H1 (cell line): ENCODE results near the gene SH3PXD2A. TPM values are rescaled to one million over a fixed set of nuclear protein-coding genes. Genes with fewer than 3 reads are reported as not detected.

ENCODE experiments used
- CTCF ChIA-PET: fragments of 300-600 bp; sonication (Branson Sonifier 250); formaldehyde crosslinking; loops from one replicate; lab custom pipeline; 2021; ENCODE audit not compliant: partially characterized antibody; lab: Charles Lee
- POLR2A ChIA-PET: fragments of 300-600 bp; sonication (Branson Sonifier 250); formaldehyde crosslinking; loops from one replicate; lab custom pipeline; 2021; ENCODE audit warnings: inconsistent platforms; ENCODE audit not compliant: partially characterized antibody; lab: Charles Lee
- DNase-seq, 2 experiments: peaks; one replicate each; pipeline versions ENCODE4 v3.0.0 to v3.0.0-alpha.2; 2010 to 2022; ENCODE audit warnings: low spot score in 2 of 2, low read depth in 1 of 2, mixed read lengths in 1 of 2
- FAIRE-seq: peaks from 2 replicates; lab custom pipeline; 2011; peaks lifted over from hg19 to GRCh38; lab: Jason Lieb, UNC
- H2AFZ ChIP-seq: 2 replicates; pipeline ENCODE4 v1.8.1; 2012; ENCODE audit warnings: low read length, inconsistent platforms
- H2AK5ac ChIP-seq: 2 replicates; pipeline ENCODE4 v1.6.1; 2013; ENCODE audit warnings: low read depth, low read length
- H2BK120ac ChIP-seq: replicated peaks from 2 replicates; pipeline ENCODE3; 2013; ENCODE audit warnings: low read depth, low read length, inconsistent platforms
- H2BK12ac ChIP-seq: 2 replicates; pipeline ENCODE4 v1.6.1; 2013; ENCODE audit warnings: low read depth, low read length
- H2BK15ac ChIP-seq: 2 replicates; pipeline ENCODE4 v1.6.1; 2013; ENCODE audit warnings: low read length
- H2BK20ac ChIP-seq: 2 replicates; pipeline ENCODE4 v1.6.1; 2013; ENCODE audit warnings: low read length
- H2BK5ac ChIP-seq: 2 replicates; pipeline ENCODE4 v1.6.1; 2013; ENCODE audit warnings: low read depth, low read length
- H3K14ac ChIP-seq: 2 replicates; pipeline ENCODE4 v1.6.1; 2013; ENCODE audit warnings: inconsistent platforms; ENCODE audit not compliant: insufficient read length
- H3K18ac ChIP-seq: 2 replicates; pipeline ENCODE4 v1.6.1; 2013; ENCODE audit warnings: low read length; ENCODE audit errors: extremely low read depth
- H3K23ac ChIP-seq: 2 replicates; pipeline ENCODE4 v1.6.1; 2013; ENCODE audit warnings: inconsistent platforms; ENCODE audit not compliant: insufficient read length
- H3K23me2 ChIP-seq: 2 replicates; pipeline ENCODE4 v1.6.1; 2013; ENCODE audit warnings: low read depth, low read length
- H3K27ac ChIP-seq: 2 replicates; pipeline ENCODE4 v1.6.1; 2011; ENCODE audit warnings: low read depth, low read length, inconsistent platforms
- H3K27me3 ChIP-seq, 4 experiments: replicated peaks in 1 of 4; 1 replicate in 1 of 4; 2 replicates in 3 of 4; pipeline versions ENCODE4 v1.6.1 to v1.8.1; 2011 to 2013; ENCODE audit warnings: low read length in 3 of 4, mild to moderate bottlenecking in 3 of 4, inconsistent platforms in 2 of 4, mixed read lengths in 2 of 4, moderate library complexity in 1 of 4; ENCODE audit not compliant: control insufficient read depth in 3 of 4, insufficient read depth in 3 of 4; ENCODE audit errors: extremely low read depth in 1 of 4
- H3K36me3 ChIP-seq, 4 experiments: 2 replicates each; pipeline versions ENCODE4 v1.6.1 to v1.8.1; 2011 to 2013; ENCODE audit warnings: mild to moderate bottlenecking in 4 of 4, low read length in 3 of 4, moderate library complexity in 2 of 4, control low read depth in 1 of 4, inconsistent platforms in 1 of 4; ENCODE audit not compliant: insufficient read depth in 4 of 4, control insufficient read depth in 2 of 4
- H3K4ac ChIP-seq: replicated peaks from 2 replicates; pipeline ENCODE3; 2013; ENCODE audit warnings: low read length, low read depth, mixed read lengths, inconsistent platforms; ENCODE audit not compliant: insufficient read length
- H3K4me1 ChIP-seq, 4 experiments: replicated peaks in 1 of 4; 1 replicate in 1 of 4; 2 replicates in 3 of 4; pipeline versions ENCODE4 v1.6.1 to v1.8.1; 2011 to 2013; ENCODE audit warnings: low read length in 3 of 4, inconsistent platforms in 2 of 4, mixed read lengths in 1 of 4; ENCODE audit not compliant: insufficient read depth in 4 of 4, control insufficient read depth in 3 of 4
- H3K4me2 ChIP-seq, 2 experiments: 2 replicates each; pipeline versions ENCODE4 v1.6.1 to v1.8.1; 2011 to 2013; ENCODE audit warnings: low read depth in 2 of 2, low read length in 2 of 2, control low read depth in 1 of 2, inconsistent platforms in 1 of 2, mild to moderate bottlenecking in 1 of 2; ENCODE audit not compliant: insufficient read depth in 1 of 2
- H3K4me3 ChIP-seq, 4 experiments: fragments of 200-600, 300-600 bp in 1 of 4; sonication (generic), shearing (Covaris generic), sonication (Bioruptor Twin) in 1 of 4; 2 replicates each; pipeline versions ENCODE4 v1.5.1 to v1.8.1; 2011 to 2016; ENCODE audit warnings: low read length in 4 of 4, low read depth in 3 of 4, control low read depth in 2 of 4, inconsistent platforms in 2 of 4, mild to moderate bottlenecking in 2 of 4, mixed read lengths in 1 of 4, moderate library complexity in 1 of 4; ENCODE audit not compliant: insufficient read depth in 2 of 4; ENCODE audit errors: extremely low read depth in 1 of 4
- H3K56ac ChIP-seq: replicated peaks from 2 replicates; pipeline ENCODE3; 2013; ENCODE audit warnings: low read depth, mild to moderate bottlenecking, mixed read lengths, low read length, inconsistent platforms; ENCODE audit not compliant: insufficient read length
- H3K79me1 ChIP-seq: 2 replicates; pipeline ENCODE4 v1.6.1; 2013; ENCODE audit warnings: low read depth, low read length, control low read depth
- H3K79me2 ChIP-seq, 2 experiments: 2 replicates each; pipeline versions ENCODE4 v1.6.1 to v1.8.1; 2012 to 2013; ENCODE audit warnings: low read length in 2 of 2, mild to moderate bottlenecking in 2 of 2, inconsistent platforms in 1 of 2; ENCODE audit not compliant: insufficient read depth in 2 of 2, control insufficient read depth in 1 of 2
- H3K9ac ChIP-seq, 4 experiments: replicated peaks in 1 of 4; 1 replicate in 1 of 4; 2 replicates in 3 of 4; pipeline versions ENCODE4 v1.6.1 to v1.8.1; 2011 to 2013; ENCODE audit warnings: low read depth in 3 of 4, low read length in 3 of 4, control low read depth in 2 of 4, mild to moderate bottlenecking in 2 of 4, moderate library complexity in 2 of 4, inconsistent platforms in 1 of 4; ENCODE audit errors: extremely low read depth in 1 of 4
- H3K9me3 ChIP-seq, 2 experiments: 2 replicates each; pipeline versions ENCODE4 v1.6.1 to v1.8.1; 2012 to 2013; ENCODE audit warnings: mild to moderate bottlenecking in 2 of 2, moderate library complexity in 2 of 2, control low read depth in 1 of 2, inconsistent platforms in 1 of 2, low read depth in 1 of 2, low read length in 1 of 2, mixed read lengths in 1 of 2; ENCODE audit not compliant: insufficient read depth in 2 of 2
- H4K20me1 ChIP-seq, 2 experiments: replicated peaks in 1 of 2; 2 replicates each; pipeline versions ENCODE3 to v1.8.1; 2011 to 2013; ENCODE audit warnings: inconsistent platforms in 2 of 2, low read length in 2 of 2, mild to moderate bottlenecking in 1 of 2; ENCODE audit not compliant: insufficient read depth in 2 of 2, control insufficient read depth in 1 of 2
- H4K5ac ChIP-seq: 2 replicates; pipeline ENCODE4 v1.6.1; 2013; ENCODE audit warnings: low read length, low read depth, mixed read lengths, inconsistent platforms; ENCODE audit not compliant: insufficient read length
- H4K8ac ChIP-seq: 2 replicates; pipeline ENCODE4 v1.8.0; 2013; ENCODE audit warnings: mild to moderate bottlenecking, moderate library complexity, low read length, inconsistent platforms; ENCODE audit not compliant: insufficient read depth; ENCODE audit errors: extremely low read depth
- H4K91ac ChIP-seq: replicated peaks from 2 replicates; pipeline ENCODE3; 2013; ENCODE audit warnings: low read length, mixed read lengths, inconsistent platforms; ENCODE audit not compliant: insufficient read length
- CHD2 ChIP-seq: IDR thresholded peaks from 2 replicates; pipeline ENCODE4 v1.6.1; 2012; ENCODE audit warnings: low read length, improper control_type of control experiment
- EP300 ChIP-seq, 2 experiments: IDR thresholded peaks; 1 replicate in 1 of 2; 2 replicates in 1 of 2; pipeline ENCODE4 v1.6.1; 2011 to 2012; ENCODE audit warnings: low read depth in 2 of 2, low read length in 2 of 2, mild to moderate bottlenecking in 2 of 2, borderline replicate concordance in 1 of 2, inconsistent platforms in 1 of 2, moderate library complexity in 1 of 2
- SAP30 ChIP-seq: fragments of 300-600 bp; sonication (generic); IDR thresholded peaks from 2 replicates; pipeline ENCODE4 v1.7.1; 2012; ENCODE audit warnings: low read length, moderate library complexity, mild to moderate bottlenecking, inconsistent platforms; ENCODE audit not compliant: insufficient read depth, insufficient replicate concordance
- WGBS, 2 experiments: shearing (Covaris generic) in 1 of 2; methylation state at CpG; one replicate each; pipeline versions ENCODE4 v1.1.6 to v1.1.7; 2013 to 2015; ENCODE audit warnings: low lambda C conversion rate in 2 of 2, mixed read lengths in 2 of 2, inconsistent platforms in 1 of 2, low coverage in 1 of 2, missing lambda C conversion rate in 1 of 2; ENCODE audit not compliant: insufficient replicate concordance in 2 of 2, insufficient coverage in 1 of 2, insufficient read length in 1 of 2; ENCODE audit errors: extremely low coverage in 1 of 2, missing lambda C conversion rate in 1 of 2; 5-methylcytosine and 5-hydroxymethylcytosine counted together
- polyA plus RNA-seq, 7 experiments: library from polyadenylated mRNA; depleted of rRNA in 3 of 7; stranded (reverse) in 5 of 7; unstranded in 2 of 7; fragments of >200 nt in 5 of 7; fragments of 200-250 nt in 2 of 7; gene quantifications; 1 replicate in 5 of 7; 2 replicates in 1 of 7; 4 replicates in 1 of 7; pipeline versions ENCODE4 v1.2.1 to v1.2.3, GENCODE V29; 2011 to 2013; ENCODE audit warnings: missing spikeins in 2 of 7, mixed read lengths in 2 of 7
- total RNA-seq: library from RNA; stranded (reverse); fragmentation: NEBNext Ultra II Directional; extraction: Animal tissue kit (Norgen Biotek cat#: 25700); gene quantifications from 2 replicates; pipeline ENCODE4 v1.2.1, GENCODE V29; 2021

The SH3PXD2A gene
- total and polyA plus RNA-seq, 2 of the 8 experiments (the other 6 are each of a cell fraction or from before 2014, with no cell fraction given) = 5.4 to 16.3 TPM

GRCh38 chr10:103814626-103815370, 40.6 kb downstream of the SH3PXD2A start:
- Histone ChIP-seq H2BK20ac (no peak overlapping the region), H2BK5ac (no peak overlapping the region), H4K20me1 (no peaks in the 10 kb centered on the region), H3K27me3 (no peaks in the 10 kb centered on the region), H3K9me3 (no peaks in the 10 kb centered on the region), H3K4ac (no peak overlapping the region), H3K27ac (no peak overlapping the region), H3K56ac (no peak overlapping the region), H3K14ac (no peak overlapping the region), H2AFZ (no peak overlapping the region), H4K91ac (no peak overlapping the region), H2AK5ac (no peak overlapping the region), H2BK15ac (no peak overlapping the region), H3K4me2 (no peak overlapping the region; a peak in 1 of 4 replicates), H3K4me1 (0 out of 7 replicates have a peak, but pooled peaks cover 0 to 1% (median 0%) of the 10 kb centered on the region in 4 experiments), H2BK120ac (no peak overlapping the region), H4K5ac (no peak overlapping the region), H3K79me2 (no peaks in the 10 kb centered on the region), H3K9ac (no peak overlapping the region), H3K23me2 (no peaks in the 10 kb centered on the region), H3K79me1 (no peaks in the 10 kb centered on the region; the same call in 1 of the 2 replicates), H3K18ac (no peak overlapping the region), H2BK12ac (no peak overlapping the region), H3K23ac (no peak overlapping the region), H3K4me3 (no peak overlapping the region), H3K36me3 (no peaks in the 10 kb centered on the region), H4K8ac (no peak overlapping the region)
- WGBS, 2 experiments = 89% methylated on average over 4 of the region's 4 CpGs; no CpG with 5 or more reads in 1 of the 2 experiments
- POLR2A ChIA-PET = no interaction called here
- FAIRE-seq (no peak), DNase-seq (no peak)
- CTCF ChIA-PET = interaction anchor here (0.6 to 2.1 kb wide), 13 partner anchors 14 to 964 kb away, joined by 3 to 12 read pairs (median 4); partner anchors contain the start of gene SH3PXD2A
- TF ChIP-seq EP300 (IDR thresholded peaks at IDR 0.05; ENCODE audit: borderline replicate concordance in 1 of 2, low read depth in 2 of 2, low read length in 2 of 2) (no peak), SAP30 (no peak), CHD2 (no peak)
